Natural killer cell (primary cell): Measurements from ENCODE around the gene TIMP3. TPM values are rescaled to one million over a fixed set of nuclear protein-coding genes. Genes with fewer than 3 reads are reported as not detected.

Source experiments
- ATAC-seq, 3 donors: fragments of 150-1000 bp in 2 of 3; fragments of 200-7000 bp in 1 of 3; cut with Tn5 transposase; 1 replicate in 1 of 3; 2 replicates in 2 of 3; pipeline ENCODE4 v1.10.0; 2021; ENCODE audit warnings: mild to moderate bottlenecking in 2 of 3, moderate library complexity in 2 of 3
- DNase-seq, 2 donors: peaks; one replicate each; pipeline versions ENCODE4 v3.0.0 to v3.0.0-alpha.2; 2013 to 2021; ENCODE audit warnings: mixed read lengths in 1 of 2
- H3K27ac ChIP-seq: one replicate; pipeline ENCODE4 v1.5.1; 2013; ENCODE audit warnings: mild to moderate bottlenecking, low read length
- H3K27me3 ChIP-seq: one replicate; pipeline ENCODE4 v1.6.1; 2013; ENCODE audit warnings: low read length; ENCODE audit not compliant: control insufficient read depth, insufficient read depth
- H3K36me3 ChIP-seq: one replicate; pipeline ENCODE4 v1.6.1; 2013; ENCODE audit warnings: low read length; ENCODE audit not compliant: control insufficient read depth, insufficient read depth
- H3K4me1 ChIP-seq: one replicate; pipeline ENCODE4 v1.6.1; 2013; ENCODE audit warnings: low read length; ENCODE audit not compliant: control insufficient read depth, insufficient read depth
- H3K4me3 ChIP-seq: one replicate; pipeline ENCODE4 v1.5.1; 2013; ENCODE audit warnings: low read length
- H3K9me3 ChIP-seq: one replicate; pipeline ENCODE4 v1.6.1; 2013; ENCODE audit warnings: low read length; ENCODE audit not compliant: control insufficient read depth, insufficient read depth
- H3K27ac Mint-ChIP-seq, 2 donors: one replicate each; pipeline ENCODE4 v1.8.0; 2022; ENCODE audit warnings: mild to moderate bottlenecking in 2 of 2, mixed read lengths in 2 of 2, moderate library complexity in 1 of 2
- H3K27me3 Mint-ChIP-seq, 2 donors: one replicate each; pipeline ENCODE4 v1.8.0; 2022; ENCODE audit warnings: low read depth in 2 of 2, mixed read lengths in 2 of 2
- H3K36me3 Mint-ChIP-seq: one replicate; pipeline ENCODE4 v1.8.0; 2022; ENCODE audit warnings: mixed read lengths
- H3K4me1 Mint-ChIP-seq, 2 donors: one replicate each; pipeline ENCODE4 v1.8.0; 2022; ENCODE audit warnings: mixed read lengths in 2 of 2
- H3K4me3 Mint-ChIP-seq: one replicate; pipeline ENCODE4 v1.8.0; 2022; ENCODE audit warnings: mild to moderate bottlenecking, moderate library complexity, mixed read lengths
- H3K9me3 Mint-ChIP-seq, 2 donors: one replicate each; pipeline ENCODE4 v1.8.0; 2022; ENCODE audit warnings: mixed read lengths in 2 of 2
- WGBS: methylation state at CpG from one replicate; pipeline ENCODE4 v1.1.7; 2013; ENCODE audit warnings: missing lambda C conversion rate; ENCODE audit not compliant: insufficient coverage; 5-methylcytosine and 5-hydroxymethylcytosine counted together
- intact Hi-C: fragments of 100-400 bp; cut with micrococcal nuclease; formaldehyde crosslinking; loops from one replicate; pipeline ENCODE4 v1.14.2; 2022
- total RNA-seq, 4 donors: library from RNA; stranded (reverse); fragments of 120-200 nt in 1 of 4; gene quantifications; one replicate each; pipeline versions ENCODE4 v1.2.3 to v1.2.4, GENCODE V29; 2013 to 2022
- TF ChIP-seq, protein P1 (sequence below): fragments of 200-600 bp; IDR thresholded peaks from one replicate; pipeline ENCODE4 v1.8.0; 2022; ENCODE audit warnings: antibody characterized with exemption

The TIMP3 gene
- total RNA-seq, 3 donors from 2014 or later (not counting 1 experiment from before 2014, with no cell fraction given): 0.12 TPM; not detected in 2

DNA sequence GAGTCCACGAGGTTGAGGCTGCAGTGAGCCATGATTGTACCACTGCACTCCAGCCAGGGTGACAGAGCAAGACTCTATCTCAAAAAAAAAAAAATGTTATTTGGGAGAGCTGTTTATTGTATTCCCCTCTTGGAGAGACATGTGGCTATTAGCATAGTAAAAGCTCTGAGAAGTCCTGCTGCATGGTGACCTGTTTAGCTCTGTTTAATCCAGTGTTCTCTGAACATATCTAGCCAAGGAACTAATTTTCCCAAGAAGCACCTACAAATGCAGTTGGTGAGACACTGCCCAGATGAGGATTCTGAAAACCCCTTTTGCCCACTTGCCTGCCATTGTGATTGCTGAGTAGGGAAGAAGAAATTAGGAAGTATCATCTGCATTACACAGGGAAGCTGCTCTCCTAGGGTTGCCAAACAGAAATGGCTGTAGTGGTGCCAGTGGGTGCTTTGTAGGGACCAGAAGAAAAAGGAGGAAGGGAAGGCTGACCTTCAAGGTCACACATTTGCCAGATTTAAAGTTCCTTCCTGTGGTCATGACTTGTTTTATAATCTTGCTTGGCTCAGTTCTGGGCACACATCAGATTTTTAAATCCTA is 15.7 kb downstream of the TIMP3 start:
- Mint-ChIP-seq H3K9me3 (no peaks in the 10 kb centered on the region), H3K36me3 (no peaks in the 10 kb centered on the region), H3K4me1 (no peaks in the 10 kb centered on the region), H3K4me3 (no peak overlapping the region), H3K27ac (no peak overlapping the region), H3K27me3 (peaks cover 0 to 4% of the 10 kb centered on the region in 2 donors)
- WGBS: 78% methylated on average over 1 of the region's 1 CpG
- Histone ChIP-seq H3K27ac (no peak overlapping the region), H3K36me3 (no peaks in the 10 kb centered on the region), H3K4me1 (no peaks in the 10 kb centered on the region), H3K27me3 (no peaks in the 10 kb centered on the region), H3K4me3 (no peak overlapping the region), H3K9me3 (no peaks in the 10 kb centered on the region)
- TF ChIP-seq, protein P1, sequence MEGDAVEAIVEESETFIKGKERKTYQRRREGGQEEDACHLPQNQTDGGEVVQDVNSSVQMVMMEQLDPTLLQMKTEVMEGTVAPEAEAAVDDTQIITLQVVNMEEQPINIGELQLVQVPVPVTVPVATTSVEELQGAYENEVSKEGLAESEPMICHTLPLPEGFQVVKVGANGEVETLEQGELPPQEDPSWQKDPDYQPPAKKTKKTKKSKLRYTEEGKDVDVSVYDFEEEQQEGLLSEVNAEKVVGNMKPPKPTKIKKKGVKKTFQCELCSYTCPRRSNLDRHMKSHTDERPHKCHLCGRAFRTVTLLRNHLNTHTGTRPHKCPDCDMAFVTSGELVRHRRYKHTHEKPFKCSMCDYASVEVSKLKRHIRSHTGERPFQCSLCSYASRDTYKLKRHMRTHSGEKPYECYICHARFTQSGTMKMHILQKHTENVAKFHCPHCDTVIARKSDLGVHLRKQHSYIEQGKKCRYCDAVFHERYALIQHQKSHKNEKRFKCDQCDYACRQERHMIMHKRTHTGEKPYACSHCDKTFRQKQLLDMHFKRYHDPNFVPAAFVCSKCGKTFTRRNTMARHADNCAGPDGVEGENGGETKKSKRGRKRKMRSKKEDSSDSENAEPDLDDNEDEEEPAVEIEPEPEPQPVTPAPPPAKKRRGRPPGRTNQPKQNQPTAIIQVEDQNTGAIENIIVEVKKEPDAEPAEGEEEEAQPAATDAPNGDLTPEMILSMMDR: no peak
- DNase-seq (no peak), ATAC-seq (no peak)
- intact Hi-C loops: no loop called here

DNA sequence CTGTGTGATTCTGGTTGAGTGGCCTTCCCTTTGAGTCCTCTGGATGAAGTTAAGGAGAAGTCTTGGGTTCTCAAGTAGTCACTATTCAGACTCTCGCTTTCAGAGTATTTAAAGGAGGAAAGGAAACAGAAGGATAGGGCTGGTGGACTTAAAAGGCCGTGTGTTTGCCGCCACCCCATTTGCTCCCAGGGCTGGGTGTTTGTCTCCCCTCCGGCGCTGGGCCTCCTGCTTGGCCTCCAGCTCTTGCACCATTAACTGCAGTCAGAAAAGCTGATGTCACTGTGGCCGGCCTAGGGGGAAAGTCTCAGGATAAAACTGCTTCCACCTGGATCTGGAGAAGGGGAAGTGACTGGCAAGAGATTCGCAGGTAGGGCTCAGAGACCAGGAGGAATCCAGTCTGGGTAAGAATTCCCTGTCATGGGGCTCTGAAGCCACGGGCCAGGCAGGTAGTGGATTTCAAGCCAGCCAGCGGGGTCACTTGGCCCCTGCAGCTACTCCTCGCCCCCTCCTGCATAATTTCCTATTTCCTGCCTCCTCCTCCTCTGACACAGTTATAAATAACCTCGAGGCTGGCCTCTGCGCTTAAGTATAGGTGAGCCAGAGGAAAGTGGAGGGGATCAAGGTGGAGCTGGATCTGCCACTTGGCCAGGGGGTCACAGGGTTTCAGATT is 17.1 kb downstream of the TIMP3 start:
- H3K27ac ChIP-seq: no peak overlapping the region
- H3K4me3 ChIP-seq: no peak overlapping the region
- no peaks in the 10 kb centered on the region for H3K27me3 ChIP-seq
- no peak overlapping the region for H3K4me3 Mint-ChIP-seq
- intact Hi-C loops: no loop called here
- H3K4me1 ChIP-seq: no peaks in the 10 kb centered on the region
- 68% methylated on average over 12 of the region's 12 CpGs for WGBS
- peaks cover 0 to 4% of the 10 kb centered on the region in 2 donors for H3K27me3 Mint-ChIP-seq
- no peaks in the 10 kb centered on the region for H3K4me1 Mint-ChIP-seq
- H3K9me3 ChIP-seq: no peaks in the 10 kb centered on the region
- DNase-seq (no peak), ATAC-seq (no peak)
- no peaks in the 10 kb centered on the region for H3K36me3 ChIP-seq
- no peak overlapping the region for H3K27ac Mint-ChIP-seq
- no peaks in the 10 kb centered on the region for H3K36me3 Mint-ChIP-seq
- no peaks in the 10 kb centered on the region for H3K9me3 Mint-ChIP-seq
- TF ChIP-seq, protein P1: no peak

DNA sequence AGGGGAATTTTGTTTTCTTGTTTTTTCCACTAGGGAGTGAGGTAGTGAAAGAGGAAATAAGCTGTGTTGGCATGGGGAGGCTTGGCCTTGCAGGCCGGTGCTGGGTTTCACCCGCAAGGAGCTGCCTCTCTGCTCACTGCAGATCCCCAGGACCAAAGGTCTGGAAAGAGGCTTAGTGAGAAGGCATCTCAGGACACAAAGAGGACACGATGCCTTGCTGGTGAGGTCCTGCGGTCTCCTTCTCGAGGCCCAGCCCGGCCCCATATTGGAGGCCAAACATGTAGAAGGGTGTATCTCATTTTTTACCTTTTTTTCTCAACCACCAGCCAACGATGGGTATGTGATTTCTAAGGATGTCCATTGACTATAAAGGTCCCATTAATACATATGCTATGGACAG is 17.6 kb downstream of the TIMP3 start:
- Mint-ChIP-seq H3K4me1 (no peaks in the 10 kb centered on the region), H3K4me3 (no peak overlapping the region), H3K27me3 (peaks cover 0 to 4% of the 10 kb centered on the region in 2 donors), H3K27ac (no peak overlapping the region), H3K9me3 (no peaks in the 10 kb centered on the region), H3K36me3 (no peaks in the 10 kb centered on the region)
- no peak for DNase-seq
- intact Hi-C loops: no loop called here
- Histone ChIP-seq H3K27ac (no peak overlapping the region), H3K4me1 (no peaks in the 10 kb centered on the region), H3K9me3 (no peaks in the 10 kb centered on the region), H3K36me3 (no peaks in the 10 kb centered on the region), H3K27me3 (no peaks in the 10 kb centered on the region), H3K4me3 (no peak overlapping the region)
- WGBS: 93% methylated on average over 6 of the region's 7 CpGs
- TF ChIP-seq, protein P1: no peak
- ATAC-seq: no peak
